T-helper 2 cell treated with Interferon-gamma antibody and Interleukin-4, amounts not matched to agents 5 μg/mL and 100 μg/mL, for 36 hours (primary cell): ENCODE results near the gene UBE3C.

Experiments
- DNase-seq: peaks from one replicate; pipeline ENCODE4 v3.0.0; 2021; ENCODE audit warnings: low spot score
- H3K27ac Mint-ChIP-seq: one replicate; pipeline ENCODE4 v1.8.0; 2021; ENCODE audit warnings: mild to moderate bottlenecking, mixed read lengths
- H3K27me3 Mint-ChIP-seq: one replicate; pipeline ENCODE4 v1.8.0; 2021; ENCODE audit warnings: low read depth, mixed read lengths
- H3K36me3 Mint-ChIP-seq: one replicate; pipeline ENCODE4 v1.8.0; 2021; ENCODE audit warnings: low read depth, mixed read lengths
- H3K4me1 Mint-ChIP-seq: one replicate; pipeline ENCODE4 v1.8.0; 2021; ENCODE audit warnings: low read depth, mixed read lengths
- H3K4me3 Mint-ChIP-seq: one replicate; pipeline ENCODE4 v1.8.0; 2022; ENCODE audit warnings: mild to moderate bottlenecking, moderate library complexity, mixed read lengths
- H3K9me3 Mint-ChIP-seq: one replicate; pipeline ENCODE4 v1.8.0; 2021; ENCODE audit warnings: mixed read lengths

Gene UBE3C

GRCh38 chr7:157168571-157168970 lies 29.8 kb downstream of the UBE3C start:
- Mint-ChIP-seq H3K4me3 (no peak overlapping the region), H3K27ac (no peak overlapping the region), H3K9me3 (peaks cover 17% of the 10 kb centered on the region), H3K27me3 (no peaks in the 10 kb centered on the region), H3K4me1 (peaks cover 1% of the 10 kb centered on the region), H3K36me3 (peaks cover 65% of the 10 kb centered on the region)
- DNase-seq = no peak

GRCh38 chr7:157176771-157177170 lies 38.0 kb downstream of the UBE3C start:
- peaks cover 33% of the 10 kb centered on the region for H3K36me3 Mint-ChIP-seq
- H3K27ac Mint-ChIP-seq = no peak overlapping the region

GRCh38 chr7:157177333-157177982 lies 38.7 kb downstream of the UBE3C start:
- Mint-ChIP-seq H3K27ac (no peak overlapping the region), H3K9me3 (no peaks in the 10 kb centered on the region), H3K4me3 (no peak overlapping the region), H3K4me1 (no peaks in the 10 kb centered on the region), H3K36me3 (peaks cover 36% of the 10 kb centered on the region), H3K27me3 (no peaks in the 10 kb centered on the region)
- no peak for DNase-seq

More at GRCh38 chr7:157176771-157177170, 38.0 kb downstream of the UBE3C start:
- no peaks in the 10 kb centered on the region for H3K4me1 Mint-ChIP-seq
- H3K9me3 Mint-ChIP-seq = no peaks in the 10 kb centered on the region
- no peak overlapping the region for H3K4me3 Mint-ChIP-seq
- no peak for DNase-seq
- H3K27me3 Mint-ChIP-seq = no peaks in the 10 kb centered on the region

- Mint-ChIP-seq H3K4me1 (no peaks in the 10 kb centered on the region), H3K9me3 (no peaks in the 10 kb centered on the region), H3K27ac (no peak overlapping the region), H3K36me3 (peaks cover 32% of the 10 kb centered on the region), H3K4me3 (no peak overlapping the region), H3K27me3 (no peaks in the 10 kb centered on the region)
- DNase-seq = no peak
These were observed 39.3 kb downstream of the UBE3C start for GRCh38 chr7:157177983-157178381.

GRCh38 chr7:157183832-157184231 lies 45.1 kb downstream of the UBE3C start:
- Mint-ChIP-seq H3K27me3 (no peaks in the 10 kb centered on the region), H3K4me1 (no peaks in the 10 kb centered on the region), H3K36me3 (peaks cover 50% of the 10 kb centered on the region), H3K4me3 (no peak overlapping the region), H3K27ac (no peak overlapping the region), H3K9me3 (no peaks in the 10 kb centered on the region)
- DNase-seq = no peak

- DNase-seq = no peak
- Mint-ChIP-seq H3K9me3 (no peaks in the 10 kb centered on the region), H3K36me3 (peaks cover 62% of the 10 kb centered on the region), H3K4me1 (no peaks in the 10 kb centered on the region), H3K27ac (no peak overlapping the region), H3K27me3 (no peaks in the 10 kb centered on the region), H3K4me3 (no peak overlapping the region)
These were observed 49.5 kb downstream of the UBE3C start for GRCh38 chr7:157188091-157188665.

- Mint-ChIP-seq H3K9me3 (no peaks in the 10 kb centered on the region), H3K27me3 (no peaks in the 10 kb centered on the region), H3K4me3 (no peak overlapping the region), H3K4me1 (no peaks in the 10 kb centered on the region), H3K27ac (no peak overlapping the region), H3K36me3 (peaks cover 63% of the 10 kb centered on the region)
- DNase-seq = no peak
These were observed 50.7 kb downstream of the UBE3C start for GRCh38 chr7:157189405-157189804.

GRCh38 chr7:157192861-157193260 lies 54.1 kb downstream of the UBE3C start:
- H3K36me3 Mint-ChIP-seq = peaks cover 63% of the 10 kb centered on the region

GRCh38 chr7:157193274-157193673 lies 54.5 kb downstream of the UBE3C start:
- peaks cover 61% of the 10 kb centered on the region for H3K36me3 Mint-ChIP-seq
- H3K27ac Mint-ChIP-seq = no peak overlapping the region
- H3K9me3 Mint-ChIP-seq = no peaks in the 10 kb centered on the region
- no peaks in the 10 kb centered on the region for H3K4me1 Mint-ChIP-seq
- no peak for DNase-seq
- H3K27me3 Mint-ChIP-seq = no peaks in the 10 kb centered on the region
- no peak overlapping the region for H3K4me3 Mint-ChIP-seq

More at GRCh38 chr7:157192861-157193260, 54.1 kb downstream of the UBE3C start:
- no peak for DNase-seq
- H3K27me3 Mint-ChIP-seq = no peaks in the 10 kb centered on the region
- no peaks in the 10 kb centered on the region for H3K9me3 Mint-ChIP-seq
- H3K4me1 Mint-ChIP-seq = no peaks in the 10 kb centered on the region
- no peak overlapping the region for H3K27ac Mint-ChIP-seq
- no peak overlapping the region for H3K4me3 Mint-ChIP-seq

GRCh38 chr7:157194948-157195347 lies 56.2 kb downstream of the UBE3C start:
- DNase-seq = no peak
- H3K4me3 Mint-ChIP-seq = no peak overlapping the region
- H3K27ac Mint-ChIP-seq = no peak overlapping the region
- no peaks in the 10 kb centered on the region for H3K4me1 Mint-ChIP-seq
- H3K9me3 Mint-ChIP-seq = no peaks in the 10 kb centered on the region
- no peaks in the 10 kb centered on the region for H3K27me3 Mint-ChIP-seq
- peaks cover 51% of the 10 kb centered on the region for H3K36me3 Mint-ChIP-seq

GRCh38 chr7:157195868-157196267 lies 57.1 kb downstream of the UBE3C start:
- H3K9me3 Mint-ChIP-seq = no peaks in the 10 kb centered on the region
- no peaks in the 10 kb centered on the region for H3K4me1 Mint-ChIP-seq
- H3K27ac Mint-ChIP-seq = no peak overlapping the region
- H3K36me3 Mint-ChIP-seq = peaks cover 47% of the 10 kb centered on the region
- no peak overlapping the region for H3K4me3 Mint-ChIP-seq
- no peak for DNase-seq
- H3K27me3 Mint-ChIP-seq = no peaks in the 10 kb centered on the region

GRCh38 chr7:157204134-157204533 lies 65.4 kb downstream of the UBE3C start:
- Mint-ChIP-seq H3K27ac (no peak overlapping the region), H3K9me3 (no peaks in the 10 kb centered on the region), H3K4me3 (no peak overlapping the region), H3K27me3 (no peaks in the 10 kb centered on the region), H3K36me3 (peaks cover 37% of the 10 kb centered on the region), H3K4me1 (no peaks in the 10 kb centered on the region)
- no peak for DNase-seq

GRCh38 chr7:157205438-157205837 lies 66.7 kb downstream of the UBE3C start:
- Mint-ChIP-seq H3K4me1 (no peaks in the 10 kb centered on the region), H3K9me3 (no peaks in the 10 kb centered on the region), H3K27ac (no peak overlapping the region), H3K4me3 (no peak overlapping the region), H3K27me3 (no peaks in the 10 kb centered on the region), H3K36me3 (peaks cover 36% of the 10 kb centered on the region)
- DNase-seq = no peak

GRCh38 chr7:157208571-157209413 lies 70.1 kb downstream of the UBE3C start:
- DNase-seq = no peak
- H3K4me3 Mint-ChIP-seq = no peak overlapping the region

More at GRCh38 chr7:157208571-157209413, 70.1 kb downstream of the UBE3C start:
- Mint-ChIP-seq H3K27me3 (no peaks in the 10 kb centered on the region), H3K27ac (no peak overlapping the region), H3K4me1 (no peaks in the 10 kb centered on the region), H3K36me3 (peaks cover 37% of the 10 kb centered on the region), H3K9me3 (no peaks in the 10 kb centered on the region)
